ENCODE results near the gene TSHZ2. TPM values are rescaled to one million over a fixed set of nuclear protein-coding genes. Genes with fewer than 3 reads are reported as not detected.

TSHZ2 gene
- total RNA-seq, 2 experiments from 2014 or later, result 0.38 to 0.54 TPM

GRCh38 chr20:53001498-53002301 lies 29.5 kb downstream of the TSHZ2 start:
- POLR2A ChIA-PET, result interaction anchor here (0.6 kb wide), 1 partner anchor 115 kb away, joined by 4 read pairs; no protein-coding TSS in a partner anchor
- H3K27me3 Mint-ChIP-seq, result peaks cover 1% of the 10 kb centered on the region
- peak overlapping the region; percentile 51 for H3K4me3 Mint-ChIP-seq
- peak; percentile 65 for ATAC-seq
- CTCF ChIA-PET, result no interaction called here
- TF ChIP-seq CTCF (IDR thresholded peaks at IDR 0.05), result no peak
- intact Hi-C loops (cut with micrococcal nuclease), result no loop called here
- peak overlapping the region; percentile 91 for H3K27ac Mint-ChIP-seq
- DNase-seq, result peak; percentile 6
- no peaks in the 10 kb centered on the region for H3K36me3 Mint-ChIP-seq (ENCODE audit: low read depth)
- H3K4me1 Mint-ChIP-seq (ENCODE audit: low read depth), result peaks cover 19% of the 10 kb centered on the region
- no peaks in the 10 kb centered on the region for H3K9me3 Mint-ChIP-seq

DNA sequence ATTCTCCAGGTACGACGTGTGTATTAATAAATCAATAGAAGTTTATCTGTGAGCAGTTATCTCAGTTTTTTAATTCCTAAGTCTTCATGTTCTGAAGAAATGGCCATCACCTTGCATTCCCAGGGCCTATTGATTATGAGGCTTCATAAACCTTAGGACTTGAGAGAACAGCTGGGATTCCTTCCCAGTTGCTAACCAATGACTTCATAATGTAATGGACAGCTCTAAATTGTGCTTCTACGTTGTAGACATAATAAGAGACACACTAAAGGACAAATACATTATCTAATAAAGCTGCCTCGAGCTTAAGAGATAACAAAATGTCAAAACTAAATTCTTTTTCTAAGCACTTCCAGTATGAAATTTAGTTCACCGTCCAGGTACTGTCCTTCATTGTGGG lies 30.6 kb downstream of the TSHZ2 start:
- Mint-ChIP-seq H3K36me3 (ENCODE audit: low read depth) (no peaks in the 10 kb centered on the region), H3K27me3 (peaks cover 2% of the 10 kb centered on the region), H3K9me3 (no peaks in the 10 kb centered on the region), H3K4me3 (no peak overlapping the region), H3K4me1 (ENCODE audit: low read depth) (peaks cover 19% of the 10 kb centered on the region), H3K27ac (no peak overlapping the region)
- ChIA-PET POLR2A (no interaction called here), CTCF (no interaction called here)
- intact Hi-C loops (cut with micrococcal nuclease), result no loop called here
- TF ChIP-seq CTCF (IDR thresholded peaks at IDR 0.05), result no peak
- DNase-seq (no peak), ATAC-seq (no peak)

- Mint-ChIP-seq H3K27ac (no peak overlapping the region), H3K36me3 (ENCODE audit: low read depth) (no peaks in the 10 kb centered on the region), H3K4me3 (no peak overlapping the region), H3K4me1 (ENCODE audit: low read depth) (peaks cover 19% of the 10 kb centered on the region), H3K27me3 (peaks cover 2% of the 10 kb centered on the region), H3K9me3 (no peaks in the 10 kb centered on the region)
- no peak for TF ChIP-seq CTCF (IDR thresholded peaks at IDR 0.05)
- intact Hi-C loops (cut with micrococcal nuclease), result no loop called here
- DNase-seq (no peak), ATAC-seq (no peak)
- ChIA-PET POLR2A (no interaction called here), CTCF (no interaction called here)
Observed at GRCh38 chr20:53003420-53004154, 31.4 kb downstream of the TSHZ2 start.

GRCh38 chr20:53004267-53004813 lies 32.2 kb downstream of the TSHZ2 start:
- intact Hi-C loops (cut with micrococcal nuclease), result no loop called here
- no peaks in the 10 kb centered on the region for H3K36me3 Mint-ChIP-seq (ENCODE audit: low read depth)
- CTCF ChIA-PET, result no interaction called here
- TF ChIP-seq CTCF (IDR thresholded peaks at IDR 0.05), result no peak
- ATAC-seq (no peak), DNase-seq (no peak)
- no peak overlapping the region for H3K27ac Mint-ChIP-seq
- H3K27me3 Mint-ChIP-seq, result peaks cover 2% of the 10 kb centered on the region
- POLR2A ChIA-PET, result no interaction called here
- H3K4me1 Mint-ChIP-seq (ENCODE audit: low read depth), result peaks cover 19% of the 10 kb centered on the region
- H3K4me3 Mint-ChIP-seq, result no peak overlapping the region
- H3K9me3 Mint-ChIP-seq, result no peaks in the 10 kb centered on the region
